AG08395 (cell line): Measurements from ENCODE around the gene CDH7.

Experiments used
- DNase-seq: peaks from one replicate; pipeline ENCODE4 v3.0.0; 2012; ENCODE audit warnings: mixed read lengths, low spot score

Gene CDH7, protein sequence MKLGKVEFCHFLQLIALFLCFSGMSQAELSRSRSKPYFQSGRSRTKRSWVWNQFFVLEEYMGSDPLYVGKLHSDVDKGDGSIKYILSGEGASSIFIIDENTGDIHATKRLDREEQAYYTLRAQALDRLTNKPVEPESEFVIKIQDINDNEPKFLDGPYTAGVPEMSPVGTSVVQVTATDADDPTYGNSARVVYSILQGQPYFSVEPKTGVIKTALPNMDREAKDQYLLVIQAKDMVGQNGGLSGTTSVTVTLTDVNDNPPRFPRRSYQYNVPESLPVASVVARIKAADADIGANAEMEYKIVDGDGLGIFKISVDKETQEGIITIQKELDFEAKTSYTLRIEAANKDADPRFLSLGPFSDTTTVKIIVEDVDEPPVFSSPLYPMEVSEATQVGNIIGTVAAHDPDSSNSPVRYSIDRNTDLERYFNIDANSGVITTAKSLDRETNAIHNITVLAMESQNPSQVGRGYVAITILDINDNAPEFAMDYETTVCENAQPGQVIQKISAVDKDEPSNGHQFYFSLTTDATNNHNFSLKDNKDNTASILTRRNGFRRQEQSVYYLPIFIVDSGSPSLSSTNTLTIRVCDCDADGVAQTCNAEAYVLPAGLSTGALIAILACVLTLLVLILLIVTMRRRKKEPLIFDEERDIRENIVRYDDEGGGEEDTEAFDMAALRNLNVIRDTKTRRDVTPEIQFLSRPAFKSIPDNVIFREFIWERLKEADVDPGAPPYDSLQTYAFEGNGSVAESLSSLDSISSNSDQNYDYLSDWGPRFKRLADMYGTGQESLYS

GRCh38 chr18:65750389-65751154 is at the start of gene CDH7:
Gene CDH7, plus strand, starts transcription at chr18:65751012. Its CDS starts 11,831 bp downstream, at chr18:65762843.
- no peak for DNase-seq

DNA sequence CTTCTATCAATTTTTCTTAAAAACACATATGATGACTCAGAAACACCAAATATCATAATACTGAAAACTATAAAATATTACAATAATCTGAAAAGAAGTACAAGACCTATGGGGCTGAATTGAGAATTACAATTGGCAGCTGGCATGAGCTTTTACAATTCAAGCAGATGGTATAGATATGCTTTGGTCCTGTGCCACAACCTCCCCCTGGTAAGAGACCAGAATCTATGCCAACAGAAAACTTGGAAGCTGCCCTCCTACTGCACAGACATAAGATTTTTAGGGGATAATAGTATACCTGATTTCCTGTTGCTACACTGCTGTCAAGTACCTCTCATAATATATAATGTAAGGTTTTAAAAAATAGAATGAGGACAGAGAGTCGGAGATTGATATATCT is 46.8 kb upstream of the CDH7 start:
- DNase-seq: no peak

- no peak for DNase-seq
Measured at GRCh38 chr18:65706646-65707045, 44.2 kb upstream of the CDH7 start.

GRCh38 chr18:65711493-65711892 is 39.3 kb upstream of the CDH7 start:
- no peak for DNase-seq

DNA sequence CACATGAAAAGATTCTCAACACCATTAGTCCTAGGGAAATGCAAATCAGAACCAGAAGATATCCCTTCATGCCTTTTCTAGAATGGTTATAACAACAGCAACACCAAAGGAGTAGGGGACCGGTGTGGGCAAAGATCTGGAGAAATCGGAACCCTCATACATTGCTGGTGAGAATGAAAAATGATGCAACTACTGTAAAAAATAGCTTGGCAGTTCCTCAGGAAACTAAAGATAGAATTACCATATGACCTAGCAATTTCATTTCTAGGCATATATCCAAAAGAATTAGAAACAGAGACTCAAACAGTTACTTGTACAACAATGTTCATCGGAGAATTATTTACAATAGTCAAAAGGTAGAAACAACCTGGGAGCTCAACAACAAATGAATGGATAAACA is 29.2 kb upstream of the CDH7 start:
- DNase-seq: no peak

DNA sequence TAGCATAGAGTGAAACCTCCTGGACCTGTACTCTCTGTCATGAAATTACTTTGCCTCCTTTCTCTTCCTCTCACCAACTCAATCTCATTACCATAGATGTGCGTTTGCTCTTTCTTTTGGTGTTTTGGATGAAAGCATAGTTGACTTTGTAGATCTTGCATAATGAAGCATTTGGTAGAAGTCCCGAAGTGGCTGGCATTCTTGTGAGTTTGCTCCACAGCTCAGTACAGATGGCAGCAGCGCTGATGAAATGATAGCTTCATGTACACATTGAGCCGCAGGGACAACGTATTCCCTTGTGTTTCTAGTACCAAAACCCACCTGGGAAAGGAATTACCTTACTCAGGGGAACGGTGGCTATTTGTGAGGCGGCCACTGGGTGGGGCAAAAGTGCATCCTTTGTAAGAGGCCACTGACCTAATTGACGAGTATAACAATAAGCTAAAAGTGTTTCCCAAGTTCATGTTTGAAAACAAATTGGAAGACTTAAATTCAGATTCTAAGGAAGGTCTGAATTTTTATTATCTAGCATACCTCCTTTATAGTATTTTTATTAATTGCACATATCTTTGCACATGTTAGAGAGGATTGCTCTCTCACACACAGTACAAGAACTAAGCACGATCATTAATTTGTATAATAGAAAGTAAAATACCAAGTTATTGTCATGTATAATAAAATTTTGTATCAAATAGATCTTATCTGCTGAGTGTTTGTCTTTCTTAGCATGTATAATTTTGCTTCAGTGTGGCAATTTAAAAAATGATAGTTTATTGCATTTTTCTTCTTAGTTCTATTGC is 25.4 kb upstream of the CDH7 start:
- no peak for DNase-seq

GRCh38 chr18:65735155-65735554 is 15.7 kb upstream of the CDH7 start:
- no peak for DNase-seq

- no peak for DNase-seq
Measured at GRCh38 chr18:65737471-65737955, 13.3 kb upstream of the CDH7 start.

GRCh38 chr18:65746936-65747335 is 3.9 kb upstream of the CDH7 start:
- DNase-seq: no peak

DNA sequence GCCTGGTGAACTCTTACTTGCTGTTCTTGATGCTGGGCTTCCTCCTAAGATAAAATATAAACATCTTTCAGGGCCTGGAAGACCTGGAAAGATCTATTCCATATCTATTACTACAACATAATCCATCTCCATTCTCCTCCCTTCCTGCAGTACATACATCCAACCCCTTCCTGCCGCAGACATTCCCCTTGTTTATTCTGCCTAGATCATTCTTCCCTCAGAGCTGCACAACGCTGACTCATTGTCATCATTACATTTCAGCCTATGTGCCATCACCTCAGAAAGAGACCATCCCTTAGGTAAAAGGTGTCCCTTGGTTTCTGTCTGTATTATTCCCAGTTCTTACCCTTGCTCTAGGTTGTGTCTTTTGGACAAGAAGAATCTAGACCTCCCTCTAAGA is 2.5 kb upstream of the CDH7 start:
- no peak for DNase-seq

DNA sequence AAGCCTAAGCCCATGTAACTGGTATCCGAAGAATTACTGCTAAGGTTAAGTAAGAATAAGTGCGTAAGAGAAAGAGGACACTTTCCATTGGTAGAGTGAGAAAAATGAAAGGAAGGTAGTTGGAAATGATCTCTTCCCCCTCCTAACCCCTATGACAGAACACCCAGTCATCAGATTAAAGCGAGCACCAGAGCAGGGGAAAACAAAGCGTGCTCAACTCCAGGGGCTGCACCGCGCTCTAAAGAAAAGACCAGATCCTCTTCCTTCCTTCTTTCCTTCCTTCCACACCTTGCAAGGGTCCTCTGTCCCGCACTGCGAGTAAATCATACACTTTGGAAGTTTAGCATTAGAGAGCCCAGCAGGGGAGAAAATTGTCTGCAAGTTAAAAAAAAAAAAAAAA is 971 bp upstream of the CDH7 start:
- DNase-seq: no peak

DNA sequence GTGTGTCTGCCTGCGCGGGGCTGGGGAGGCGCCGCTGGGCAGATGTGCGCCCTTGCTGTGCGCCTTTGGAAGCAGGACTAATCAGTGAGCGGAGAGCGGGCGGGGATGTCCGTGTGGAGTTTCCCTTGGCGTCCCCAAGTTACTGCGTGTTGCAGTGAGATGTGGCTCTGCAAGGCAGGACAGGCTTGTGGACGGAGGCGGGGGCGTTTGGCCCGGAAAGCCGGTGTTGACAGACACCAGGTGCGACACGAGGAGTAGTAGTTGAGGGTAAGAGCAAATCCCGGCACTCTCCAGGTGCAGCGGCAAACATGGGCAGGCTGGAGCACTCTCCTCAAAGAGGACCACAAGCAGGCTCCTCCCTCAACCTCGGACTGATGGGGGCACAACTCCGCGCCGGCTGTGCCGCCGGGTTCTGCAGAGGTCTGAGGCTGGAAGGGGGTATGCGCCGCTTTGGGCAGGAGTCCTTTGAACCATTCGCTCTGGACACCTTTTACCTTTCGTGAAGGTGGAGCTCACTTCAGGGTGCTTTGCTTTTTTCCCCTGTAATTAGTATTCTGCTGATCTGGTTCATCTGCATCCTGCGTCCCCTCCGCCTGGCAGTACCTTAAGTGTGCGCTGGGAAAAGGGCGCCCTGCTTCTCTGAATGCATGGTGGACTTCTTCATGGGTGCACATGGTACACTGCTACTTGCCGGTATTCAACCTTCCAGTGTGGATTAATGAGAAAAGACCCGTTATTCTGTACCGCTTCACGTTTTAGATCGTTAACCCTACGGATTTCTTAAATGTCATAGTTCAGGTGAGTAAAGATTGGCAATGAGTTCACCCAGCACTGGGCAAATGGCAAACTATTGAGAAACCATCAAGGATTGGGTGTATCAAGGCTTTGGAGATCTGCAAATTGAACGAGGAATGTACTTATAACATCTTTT is 608 bp downstream of the CDH7 start:
- DNase-seq: no peak

- no peak for DNase-seq
Measured at GRCh38 chr18:65752625-65753325, 2.0 kb downstream of the CDH7 start.

DNA sequence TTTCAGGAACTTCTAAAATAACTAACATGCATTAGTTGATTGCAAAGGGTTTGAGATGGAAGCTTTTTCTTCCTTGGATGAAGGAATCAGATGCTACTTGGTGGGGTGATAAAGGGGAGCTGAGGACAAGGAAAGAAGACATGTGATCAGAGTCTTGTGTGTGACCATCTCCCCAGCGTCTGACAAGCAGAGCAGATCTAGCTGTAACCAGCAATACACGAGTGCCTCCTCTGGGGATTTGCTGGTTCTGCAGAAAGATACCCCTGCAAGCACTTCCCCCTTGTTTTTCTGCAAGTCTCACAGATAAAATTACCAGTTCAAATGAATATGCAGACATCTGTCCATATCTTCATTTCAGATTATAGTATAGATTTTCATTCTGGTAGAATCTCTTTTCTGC is 2.7 kb downstream of the CDH7 start:
- no peak for DNase-seq

DNA sequence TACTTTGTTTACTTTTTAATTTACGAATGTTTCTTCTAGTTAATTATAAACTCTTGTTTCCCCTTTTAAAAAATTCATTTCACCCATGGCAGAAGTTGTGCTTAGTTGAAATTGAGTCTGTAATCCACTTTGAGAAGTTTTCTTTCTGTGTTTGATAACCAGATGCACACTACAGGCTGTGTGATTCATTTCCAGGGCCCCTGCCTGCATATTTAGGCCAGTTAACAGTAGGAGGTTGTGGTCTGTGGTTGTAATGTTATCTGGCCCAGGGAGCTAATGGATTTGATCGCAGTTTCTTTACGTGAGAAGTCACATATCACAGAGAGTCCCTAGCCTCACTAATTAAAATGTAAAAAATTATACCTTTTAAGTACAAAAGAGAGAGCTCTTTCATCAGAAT is 3.3 kb downstream of the CDH7 start:
- no peak for DNase-seq

DNA sequence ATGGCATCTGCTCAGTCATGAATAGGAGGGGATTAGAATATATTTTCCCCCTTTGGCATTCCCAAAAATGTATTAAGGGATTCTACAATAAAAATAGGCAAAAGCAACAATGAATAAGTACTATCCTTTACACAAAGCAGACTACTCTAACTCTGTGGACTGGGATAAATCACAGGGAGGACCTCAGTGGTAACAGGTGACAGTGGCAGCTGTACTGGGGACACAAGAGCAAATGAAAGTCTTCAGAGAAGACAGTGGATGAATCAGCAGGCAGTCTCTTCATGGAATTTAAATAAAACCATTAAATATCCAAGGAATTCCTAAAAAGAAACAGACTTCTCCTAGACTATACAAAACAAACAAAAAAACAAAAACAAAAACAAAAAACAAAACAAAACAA is 4.8 kb downstream of the CDH7 start:
- no peak for DNase-seq

- DNase-seq: no peak
Measured at GRCh38 chr18:65760457-65760856, 9.6 kb downstream of the CDH7 start.

- no peak for DNase-seq
Measured at GRCh38 chr18:65761636-65762295, 11.0 kb downstream of the CDH7 start.

- no peak for DNase-seq
Measured at GRCh38 chr18:65762556-65762955, 11.7 kb downstream of the CDH7 start.
